C4-2B (cell line): ENCODE measurements around the gene SHC2.

Experiments
- CTCF ChIP-seq: fragments of 450-650 bp; conservative IDR thresholded peaks from 2 replicates; pipeline ENCODE4 v1.5.1; 2017; ENCODE audit warnings: mild to moderate bottlenecking
- ZFX ChIP-seq: fragments of 450-650 bp; IDR thresholded peaks from 2 replicates; pipeline ENCODE4 v1.6.1; 2017

- TF ChIP-seq CTCF: no peak
- no peak for TF ChIP-seq ZFX
These were observed 2.5 kb downstream of the SHC2 start for GRCh38 chr19:458091-459042.
